AG08395 (cell line): Measurements from ENCODE around the gene CDH18.

ENCODE experiments used
- DNase-seq: peaks from one replicate; pipeline ENCODE4 v3.0.0; 2012; ENCODE audit warnings: mixed read lengths, low spot score

Gene CDH18, protein sequence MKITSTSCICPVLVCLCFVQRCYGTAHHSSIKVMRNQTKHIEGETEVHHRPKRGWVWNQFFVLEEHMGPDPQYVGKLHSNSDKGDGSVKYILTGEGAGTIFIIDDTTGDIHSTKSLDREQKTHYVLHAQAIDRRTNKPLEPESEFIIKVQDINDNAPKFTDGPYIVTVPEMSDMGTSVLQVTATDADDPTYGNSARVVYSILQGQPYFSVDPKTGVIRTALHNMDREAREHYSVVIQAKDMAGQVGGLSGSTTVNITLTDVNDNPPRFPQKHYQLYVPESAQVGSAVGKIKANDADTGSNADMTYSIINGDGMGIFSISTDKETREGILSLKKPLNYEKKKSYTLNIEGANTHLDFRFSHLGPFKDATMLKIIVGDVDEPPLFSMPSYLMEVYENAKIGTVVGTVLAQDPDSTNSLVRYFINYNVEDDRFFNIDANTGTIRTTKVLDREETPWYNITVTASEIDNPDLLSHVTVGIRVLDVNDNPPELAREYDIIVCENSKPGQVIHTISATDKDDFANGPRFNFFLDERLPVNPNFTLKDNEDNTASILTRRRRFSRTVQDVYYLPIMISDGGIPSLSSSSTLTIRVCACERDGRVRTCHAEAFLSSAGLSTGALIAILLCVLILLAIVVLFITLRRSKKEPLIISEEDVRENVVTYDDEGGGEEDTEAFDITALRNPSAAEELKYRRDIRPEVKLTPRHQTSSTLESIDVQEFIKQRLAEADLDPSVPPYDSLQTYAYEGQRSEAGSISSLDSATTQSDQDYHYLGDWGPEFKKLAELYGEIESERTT

DNA sequence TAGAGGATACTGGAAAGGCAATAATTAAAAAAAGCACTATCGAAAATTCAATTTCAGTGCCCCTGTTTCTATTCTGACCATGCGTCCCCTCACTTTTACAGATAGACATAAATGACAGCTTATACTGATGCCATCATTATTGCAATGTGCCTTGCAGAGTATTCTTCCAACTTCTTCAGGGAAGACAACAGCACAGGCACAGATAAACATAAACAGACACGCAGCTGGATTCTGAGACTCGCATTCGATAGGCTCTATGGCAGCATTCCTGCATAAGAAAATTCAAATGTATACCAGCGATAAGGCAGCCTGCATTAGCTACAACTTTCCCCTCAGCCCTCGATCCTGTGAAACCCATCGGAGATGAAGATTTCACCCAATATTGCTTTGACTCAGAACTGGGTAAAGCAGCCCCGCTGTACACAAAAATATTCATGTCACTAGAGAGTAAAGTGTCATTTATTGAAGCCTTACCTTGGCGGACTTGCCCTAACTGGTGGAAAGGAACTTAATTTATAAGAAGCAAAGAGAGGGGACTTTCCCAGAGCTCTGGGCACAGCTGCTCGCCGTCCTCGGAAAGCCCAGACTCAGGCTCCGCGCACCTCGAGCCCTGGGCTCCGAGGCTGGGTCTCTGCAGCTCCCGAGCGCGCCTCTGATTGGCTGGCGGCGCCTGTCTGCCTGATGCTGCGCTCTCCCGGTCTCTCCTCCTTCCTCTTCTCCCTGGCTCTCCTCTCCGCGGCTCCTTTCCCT lies at the start of gene CDH18:
CDH18 (minus strand) TSS at position 589 of the 750 bp plus-strand sequence. CDS start 149,214 bp downstream, outside the sequence.
- DNase-seq: peak; percentile 1

GRCh38 chr5:20034717-20035116 lies 46.7 kb upstream of the CDH18 start:
- DNase-seq: no peak

- DNase-seq: no peak
Observed at GRCh38 chr5:20033881-20034280, 45.9 kb upstream of the CDH18 start.

- DNase-seq: no peak
Observed at GRCh38 chr5:20032896-20033295, 44.9 kb upstream of the CDH18 start.

- DNase-seq: no peak
Observed at GRCh38 chr5:20030125-20030524, 42.1 kb upstream of the CDH18 start.

- DNase-seq: no peak
Observed at GRCh38 chr5:20029266-20029665, 41.3 kb upstream of the CDH18 start.

DNA sequence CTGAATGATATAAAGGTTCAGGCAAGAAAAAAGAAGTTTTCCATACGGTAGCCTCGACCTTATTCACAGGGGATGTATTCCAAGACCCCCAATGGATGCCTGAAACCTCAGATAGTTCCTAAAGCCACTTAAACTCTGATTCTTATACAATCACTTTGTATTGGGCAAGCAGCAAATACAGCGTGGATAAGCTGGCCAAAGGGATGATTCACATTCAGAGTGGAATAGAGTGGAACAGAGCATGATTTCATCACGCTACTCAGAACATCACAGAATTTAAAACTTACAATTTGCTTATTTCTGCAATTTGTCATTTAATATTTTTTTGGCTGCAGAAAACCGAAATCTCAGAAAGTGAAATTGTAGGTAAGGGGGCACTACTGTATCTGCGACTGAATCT lies 40.5 kb upstream of the CDH18 start:
- DNase-seq: no peak

DNA sequence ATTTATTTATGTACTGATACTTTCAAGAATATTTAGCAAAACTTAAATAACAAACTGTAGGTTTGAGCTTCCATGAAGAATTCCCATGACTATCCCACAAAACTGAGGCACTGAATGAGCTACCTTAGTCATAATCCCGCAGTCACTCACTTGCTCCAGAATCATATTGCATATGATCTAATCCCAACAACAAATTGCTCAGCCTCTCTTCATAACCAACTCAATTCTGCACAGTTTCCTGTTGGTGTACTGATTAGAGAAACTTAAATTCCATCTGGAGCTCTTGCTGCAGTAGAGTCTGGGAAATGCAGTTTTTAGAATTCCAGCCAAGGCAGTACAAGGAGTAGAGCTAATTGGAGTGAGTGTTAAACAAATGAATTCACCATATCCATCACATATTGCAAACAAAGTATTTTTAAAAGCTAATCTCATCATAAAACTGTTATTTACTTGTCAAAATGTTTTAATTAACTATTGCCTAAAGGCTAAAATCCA lies 35.7 kb upstream of the CDH18 start:
- no peak for DNase-seq

- DNase-seq: no peak
Observed at GRCh38 chr5:20020247-20020646, 32.2 kb upstream of the CDH18 start.

DNA sequence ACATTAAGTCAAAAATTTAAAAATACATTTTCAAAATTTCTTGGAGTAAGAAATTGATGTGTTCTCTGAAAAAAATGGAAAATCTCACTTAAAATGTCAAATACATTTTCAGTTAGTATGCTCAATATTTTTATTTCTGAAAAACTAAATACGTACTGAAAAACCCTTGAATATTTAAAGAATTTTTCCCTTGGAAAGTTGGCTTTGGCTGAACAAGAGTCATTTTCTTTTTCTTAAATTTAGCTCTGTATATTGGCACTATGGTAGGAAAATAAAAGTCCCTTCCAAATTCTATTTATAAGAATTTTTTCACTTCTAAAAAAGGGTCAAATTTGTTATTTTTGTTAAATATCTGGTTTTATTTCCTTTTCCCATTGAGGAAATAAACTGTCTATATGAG lies 29.0 kb upstream of the CDH18 start:
- DNase-seq: no peak

GRCh38 chr5:20000416-20000815 lies 12.4 kb upstream of the CDH18 start:
- DNase-seq: no peak

GRCh38 chr5:19988457-19988856 lies 457 bp upstream of the CDH18 start:
- DNase-seq: no peak

DNA sequence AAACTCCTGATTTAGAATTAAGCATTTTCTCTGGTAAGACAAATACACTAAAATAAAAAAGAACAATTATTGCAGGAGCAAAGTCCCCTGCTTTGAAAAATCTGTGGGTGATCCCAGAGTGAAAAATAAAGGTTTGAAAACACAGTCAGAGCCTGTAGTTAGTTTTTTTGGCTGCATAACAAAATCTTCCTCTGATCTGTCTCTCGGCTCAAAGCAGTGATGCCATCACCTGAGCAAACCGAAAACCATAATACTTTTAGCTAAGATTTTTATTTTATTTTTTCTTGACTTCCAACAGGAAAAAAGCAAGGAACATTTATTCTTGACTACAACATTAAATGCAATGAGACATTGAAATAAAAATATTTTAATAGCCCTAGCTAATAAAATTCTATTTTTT lies 1.2 kb downstream of the CDH18 start:
- DNase-seq: no peak

GRCh38 chr5:19986031-19986619 lies 1.9 kb downstream of the CDH18 start:
- no peak for DNase-seq

DNA sequence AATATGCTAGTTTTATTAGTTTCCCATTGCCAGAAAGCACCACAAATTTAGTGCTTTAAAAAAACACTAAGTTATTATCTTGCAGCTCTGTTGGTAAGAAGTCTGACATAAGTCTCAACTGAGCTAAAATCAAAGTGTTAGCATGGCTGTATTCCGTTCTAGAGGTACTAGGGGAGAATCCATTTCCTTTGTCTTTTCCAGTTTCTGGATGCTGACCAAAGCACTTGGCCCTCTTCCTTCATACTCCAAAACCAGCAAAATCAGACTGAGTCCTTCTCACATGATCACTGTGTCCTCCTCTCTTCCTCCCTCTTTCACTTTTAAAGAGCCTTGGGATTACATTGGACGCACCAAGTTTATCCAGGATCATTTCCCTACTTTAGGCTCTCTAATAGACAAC lies 9.5 kb downstream of the CDH18 start:
- no peak for DNase-seq

- no peak for DNase-seq
Observed at GRCh38 chr5:19977099-19977498, 10.9 kb downstream of the CDH18 start.

DNA sequence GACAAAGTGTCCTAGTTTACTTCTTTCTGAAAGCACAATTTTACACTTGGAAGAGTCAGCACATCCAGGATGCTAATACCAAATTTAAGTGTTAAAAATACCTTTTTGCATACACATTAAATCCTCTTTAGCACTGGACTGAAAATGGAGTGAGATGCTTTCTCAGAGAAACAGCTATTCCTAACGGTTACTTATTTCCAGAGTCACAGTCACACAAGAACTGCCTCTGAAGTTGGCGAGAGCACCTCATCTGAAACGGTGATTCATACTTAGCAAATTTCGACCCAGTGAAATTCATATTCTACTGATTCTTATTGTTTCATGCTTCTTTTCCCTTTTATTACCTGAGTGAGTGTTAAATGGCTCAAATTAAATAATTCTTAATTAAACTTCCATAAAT lies 12.2 kb downstream of the CDH18 start:
- no peak for DNase-seq

DNA sequence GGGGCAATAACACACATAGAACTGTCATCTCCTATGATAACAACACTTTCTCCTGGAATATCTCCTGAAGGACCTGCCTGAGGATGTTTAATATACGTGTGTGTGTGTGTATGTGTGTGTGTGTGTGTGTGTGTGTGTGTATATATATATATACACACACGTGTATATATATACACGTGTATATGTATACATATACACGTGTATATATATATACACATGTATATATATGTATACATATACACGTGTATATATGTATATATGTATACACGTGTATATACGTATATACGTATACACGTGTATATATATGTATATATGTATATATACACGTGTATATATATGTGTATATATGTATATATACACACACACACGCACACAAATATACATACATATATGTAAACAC lies 27.5 kb downstream of the CDH18 start:
- no peak for DNase-seq

DNA sequence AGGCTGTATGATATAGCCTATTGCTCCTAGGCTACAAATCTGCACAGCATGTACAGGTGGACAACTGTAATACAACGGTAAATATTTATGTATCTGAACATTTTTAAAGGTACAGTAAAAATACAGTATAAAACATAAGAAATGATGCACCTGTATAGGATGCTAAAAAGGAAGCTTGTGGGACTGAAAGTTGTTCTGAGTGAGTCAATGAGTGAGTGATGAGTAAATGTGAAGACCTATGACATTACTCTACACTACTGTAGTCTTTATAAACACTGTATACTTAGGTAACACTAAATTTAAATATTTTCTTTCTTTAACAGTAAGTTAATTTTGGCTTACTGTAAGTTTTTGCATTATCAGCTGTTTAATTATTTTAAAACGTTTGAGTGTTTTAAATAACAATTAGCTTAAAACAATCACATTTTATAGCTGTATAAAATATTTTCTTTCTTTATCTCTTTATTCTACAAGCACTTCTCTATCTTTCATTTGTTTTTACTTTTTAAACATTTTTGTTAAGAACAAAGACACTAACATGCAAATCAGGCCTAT lies 28.1 kb downstream of the CDH18 start:
- no peak for DNase-seq

DNA sequence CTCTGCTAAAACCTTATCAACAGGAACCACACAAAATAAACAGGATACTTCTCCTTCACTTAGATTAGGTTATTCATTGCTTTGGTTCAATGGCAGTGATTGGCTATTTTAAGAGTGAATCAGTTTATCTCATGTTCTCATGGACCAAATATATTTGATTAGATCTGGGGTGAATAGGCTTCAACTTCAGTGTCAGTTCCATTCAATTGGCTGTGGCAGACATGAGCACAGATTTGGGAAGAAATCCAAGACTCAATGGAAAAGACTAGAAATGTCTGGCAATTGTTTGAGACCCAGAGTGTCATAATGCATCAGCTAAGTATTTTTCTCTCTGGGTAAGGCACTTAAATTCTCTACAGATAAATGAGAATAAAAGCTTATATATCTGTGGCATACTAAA lies 37.1 kb downstream of the CDH18 start:
- no peak for DNase-seq

DNA sequence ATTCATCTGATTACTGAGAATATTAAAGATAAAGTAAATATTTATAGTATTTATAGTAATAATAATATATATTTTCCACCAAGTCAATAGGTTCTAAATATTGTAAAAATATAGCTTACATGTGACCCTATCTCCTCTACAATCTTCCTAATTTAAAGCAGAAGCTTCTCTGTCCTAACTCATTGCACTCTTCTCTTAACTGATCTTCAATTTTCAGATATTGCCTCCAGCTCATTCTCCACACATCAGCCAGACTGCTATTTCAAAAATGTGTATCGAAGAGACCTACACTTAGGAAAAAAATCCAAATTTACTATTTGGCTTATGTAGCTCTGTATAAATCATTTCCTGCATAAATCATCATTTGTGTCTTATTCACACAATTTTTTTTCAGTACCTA lies 47.8 kb downstream of the CDH18 start:
- no peak for DNase-seq

GRCh38 chr5:19930451-19930850 lies 57.5 kb downstream of the CDH18 start:
- no peak for DNase-seq
